C4-2B (cell line): Measurements from ENCODE around the gene FEM1B.

Source experiments
- H3K27ac ChIP-seq: fragments of 450-650 bp; 2 replicates; pipeline ENCODE4 v1.5.1; 2017
- CTCF ChIP-seq: fragments of 450-650 bp; conservative IDR thresholded peaks from 2 replicates; pipeline ENCODE4 v1.5.1; 2017; ENCODE audit warnings: mild to moderate bottlenecking
- ZFX ChIP-seq: fragments of 450-650 bp; IDR thresholded peaks from 2 replicates; pipeline ENCODE4 v1.6.1; 2017

FEM1B gene

GRCh38 chr15:68277603-68278344 lies at the start of gene FEM1B:
TSS of gene FEM1B (plus strand) at chr15:68277745. CDS start at chr15:68278418, 673 bp downstream.
- peak; percentile 99 for TF ChIP-seq ZFX
- TF ChIP-seq CTCF, result peak; percentile 45
- peak within 1 kb of the TSS; percentile 94 for H3K27ac ChIP-seq

- peak overlapping the region; percentile 93 for H3K27ac ChIP-seq
- TF ChIP-seq CTCF (no peak), ZFX (no peak; the same call in 1 of the 2 replicates)
These were observed 49.2 kb upstream of the FEM1B start for GRCh38 chr15:68228143-68228970.

- TF ChIP-seq ZFX, result no peak
- TF ChIP-seq CTCF, result no peak
- peak overlapping the region; percentile 93 for H3K27ac ChIP-seq
These were observed 48.6 kb upstream of the FEM1B start for GRCh38 chr15:68228971-68229385.

- TF ChIP-seq CTCF, result no peak; the same call in 1 of the 2 replicates
- TF ChIP-seq ZFX, result peak; percentile 90; the same call in 1 of the 2 replicates
- peak within 1 kb of the TSS; percentile 93 for H3K27ac ChIP-seq
These were observed 48.0 kb upstream of the FEM1B start, which contains the start of gene CLN6 for GRCh38 chr15:68229386-68230156. TSS of gene CLN6 (minus strand) at chr15:68229728. CDS start at chr15:68229584, 144 bp downstream.

- TF ChIP-seq ZFX, result no peak
- H3K27ac ChIP-seq, result peak overlapping the region; percentile 93
These were observed 47.1 kb upstream of the FEM1B start for GRCh38 chr15:68230157-68231100.

GRCh38 chr15:68231102-68231818 lies 46.3 kb upstream of the FEM1B start:
- TF ChIP-seq ZFX (no peak), CTCF (no peak)
- no peak overlapping the region for H3K27ac ChIP-seq
